ENCODE measurements around the gene FILIP1.
"Not testable (repeated sequence)": the region's sequence is repeated elsewhere in the genome, so short reads cannot be mapped to it uniquely, and the experiment has no call there.

The FILIP1 gene

DNA sequence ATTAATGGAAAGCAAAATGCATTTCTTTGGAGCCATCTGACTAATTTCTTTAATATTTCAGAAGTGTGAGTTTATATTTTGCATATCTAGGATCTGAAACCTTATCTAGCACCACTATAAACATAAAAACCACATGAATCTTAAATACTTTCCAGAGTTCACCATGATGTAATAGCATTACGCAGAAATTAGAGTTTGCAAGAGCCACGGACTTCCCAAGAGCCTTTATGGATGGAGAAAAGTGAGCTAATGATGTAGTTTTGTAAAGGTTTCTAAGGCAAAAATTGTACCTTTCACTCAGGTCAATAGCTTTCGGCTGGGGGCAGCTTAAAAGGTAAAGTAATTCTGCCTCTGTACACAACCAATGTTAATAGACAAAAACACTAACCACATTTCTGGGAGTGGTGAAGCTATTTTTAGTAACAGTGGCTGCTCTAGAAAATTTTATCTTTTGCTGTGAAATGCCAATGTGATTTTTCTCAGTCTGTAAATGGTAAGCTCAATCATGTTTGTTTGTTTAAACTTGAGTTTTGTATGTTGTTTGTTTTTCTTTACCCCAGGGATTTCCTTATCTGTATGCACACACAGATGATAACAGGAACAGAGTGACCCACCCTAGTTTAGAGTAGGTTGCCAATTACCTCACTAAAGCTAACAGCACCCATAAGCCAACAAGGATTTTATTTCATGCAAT lies 80.5 kb downstream of the FILIP1 start:
- TF ChIP-seq EZH2phosphoT487 (IDR thresholded peaks at IDR 0.05; ENCODE audit: low read depth), result no peak
- TF ChIP-seq, protein P1, sequence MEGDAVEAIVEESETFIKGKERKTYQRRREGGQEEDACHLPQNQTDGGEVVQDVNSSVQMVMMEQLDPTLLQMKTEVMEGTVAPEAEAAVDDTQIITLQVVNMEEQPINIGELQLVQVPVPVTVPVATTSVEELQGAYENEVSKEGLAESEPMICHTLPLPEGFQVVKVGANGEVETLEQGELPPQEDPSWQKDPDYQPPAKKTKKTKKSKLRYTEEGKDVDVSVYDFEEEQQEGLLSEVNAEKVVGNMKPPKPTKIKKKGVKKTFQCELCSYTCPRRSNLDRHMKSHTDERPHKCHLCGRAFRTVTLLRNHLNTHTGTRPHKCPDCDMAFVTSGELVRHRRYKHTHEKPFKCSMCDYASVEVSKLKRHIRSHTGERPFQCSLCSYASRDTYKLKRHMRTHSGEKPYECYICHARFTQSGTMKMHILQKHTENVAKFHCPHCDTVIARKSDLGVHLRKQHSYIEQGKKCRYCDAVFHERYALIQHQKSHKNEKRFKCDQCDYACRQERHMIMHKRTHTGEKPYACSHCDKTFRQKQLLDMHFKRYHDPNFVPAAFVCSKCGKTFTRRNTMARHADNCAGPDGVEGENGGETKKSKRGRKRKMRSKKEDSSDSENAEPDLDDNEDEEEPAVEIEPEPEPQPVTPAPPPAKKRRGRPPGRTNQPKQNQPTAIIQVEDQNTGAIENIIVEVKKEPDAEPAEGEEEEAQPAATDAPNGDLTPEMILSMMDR (IDR thresholded peaks at IDR 0.05; ENCODE audit: low read depth, low read length), result no peak
- Histone ChIP-seq H3K4me1 (ENCODE audit: low read length) (no peaks in the 10 kb centered on the region), H3K9me3 (ENCODE audit: insufficient read depth, low read length) (0 out of 2 replicates have a peak, but pooled peaks cover 3% of the 10 kb centered on the region), H3K4me2 (ENCODE audit: low read length) (no peak overlapping the region), H3K4me3 (ENCODE audit: low read length) (no peak overlapping the region), H3K9ac (ENCODE audit: low read length) (no peak overlapping the region), H3K79me2 (ENCODE audit: low read length) (no peaks in the 10 kb centered on the region), H3K36me3 (replicated peaks; ENCODE audit: low read depth, low read length) (peaks cover 2% of the 10 kb centered on the region), H3K27ac (ENCODE audit: low read length) (no peak overlapping the region), H3K27me3 (ENCODE audit: low read depth, low read length) (no peaks in the 10 kb centered on the region), H4K20me1 (ENCODE audit: insufficient read depth, low read length) (no peaks in the 10 kb centered on the region), H2AFZ (ENCODE audit: low read depth, low read length) (no peak overlapping the region)

DNA sequence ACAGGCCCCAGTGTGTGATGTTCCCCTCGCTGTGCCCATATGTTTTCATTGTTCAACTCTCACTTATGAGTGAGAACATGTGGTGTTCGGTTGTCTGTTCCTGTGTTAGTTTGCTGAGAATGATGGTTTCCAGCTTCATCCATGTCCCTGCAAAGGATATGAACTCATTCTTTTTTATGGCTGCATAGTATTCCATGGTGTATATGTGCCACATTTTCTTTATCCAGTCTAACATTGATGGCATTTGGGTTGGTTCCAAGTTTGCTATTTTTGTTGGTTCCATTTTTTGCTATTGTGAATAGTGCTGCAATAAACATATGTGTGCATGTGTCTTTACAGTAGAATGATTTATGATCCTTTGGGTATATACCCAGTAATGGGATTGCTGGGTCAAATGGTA lies 83.0 kb downstream of the FILIP1 start:
- not testable (repeated sequence) for H3K27ac ChIP-seq (ENCODE audit: low read length); H3K27me3 ChIP-seq (ENCODE audit: low read depth, low read length); H2AFZ ChIP-seq (ENCODE audit: low read depth, low read length); H3K36me3 ChIP-seq (replicated peaks; ENCODE audit: low read depth, low read length); H3K9me3 ChIP-seq (ENCODE audit: insufficient read depth, low read length); H3K4me2 ChIP-seq (ENCODE audit: low read length); H3K4me1 ChIP-seq (ENCODE audit: low read length); H3K79me2 ChIP-seq (ENCODE audit: low read length); H3K9ac ChIP-seq (ENCODE audit: low read length); H4K20me1 ChIP-seq (ENCODE audit: insufficient read depth, low read length); H3K4me3 ChIP-seq (ENCODE audit: low read length)

- H2AFZ ChIP-seq (ENCODE audit: low read depth, low read length), result no peak overlapping the region
- H3K4me3 ChIP-seq (ENCODE audit: low read length), result no peak overlapping the region
- TF ChIP-seq EZH2phosphoT487 (IDR thresholded peaks at IDR 0.05; ENCODE audit: low read depth), result no peak
- TF ChIP-seq, protein P1 (IDR thresholded peaks at IDR 0.05; ENCODE audit: low read depth, low read length), result no peak
- H3K9ac ChIP-seq (ENCODE audit: low read length), result no peak overlapping the region
- H3K27me3 ChIP-seq (ENCODE audit: low read depth, low read length), result no peaks in the 10 kb centered on the region
- 0 out of 2 replicates have a peak, but pooled peaks cover 3% of the 10 kb centered on the region for H3K9me3 ChIP-seq (ENCODE audit: insufficient read depth, low read length)
- no peaks in the 10 kb centered on the region for H4K20me1 ChIP-seq (ENCODE audit: insufficient read depth, low read length)
- H3K4me1 ChIP-seq (ENCODE audit: low read length), result no peaks in the 10 kb centered on the region
- H3K27ac ChIP-seq (ENCODE audit: low read length), result no peak overlapping the region
- peaks cover 2% of the 10 kb centered on the region for H3K36me3 ChIP-seq (replicated peaks; ENCODE audit: low read depth, low read length)
- no peak overlapping the region for H3K4me2 ChIP-seq (ENCODE audit: low read length)
- H3K79me2 ChIP-seq (ENCODE audit: low read length), result no peaks in the 10 kb centered on the region
These were observed 83.7 kb downstream of the FILIP1 start for GRCh38 chr6:75409928-75410327.

DNA sequence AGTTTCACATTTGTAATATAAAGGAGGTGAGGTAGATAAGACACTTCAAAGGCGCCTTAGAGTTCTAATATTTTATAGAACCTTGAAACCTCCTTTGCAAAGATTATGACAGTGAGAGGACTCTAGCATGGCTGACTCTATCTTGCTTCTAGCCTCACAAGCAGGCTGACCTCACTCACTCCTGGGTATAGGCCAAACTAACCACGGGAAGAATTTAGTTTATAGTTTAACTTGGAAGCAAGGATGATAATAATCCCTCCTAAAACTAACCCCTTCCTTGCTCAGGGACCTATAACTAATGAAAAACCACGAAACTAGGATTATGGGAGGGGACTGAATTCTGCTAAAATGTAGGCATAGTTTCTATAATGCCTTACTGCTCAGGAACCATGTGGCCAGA lies 84.3 kb downstream of the FILIP1 start:
- 0 out of 2 replicates have a peak, but pooled peaks cover 3% of the 10 kb centered on the region for H3K9me3 ChIP-seq (ENCODE audit: insufficient read depth, low read length)
- no peaks in the 10 kb centered on the region for H4K20me1 ChIP-seq (ENCODE audit: insufficient read depth, low read length)
- no peak overlapping the region for H2AFZ ChIP-seq (ENCODE audit: low read depth, low read length)
- peaks cover 2% of the 10 kb centered on the region for H3K36me3 ChIP-seq (replicated peaks; ENCODE audit: low read depth, low read length)
- H3K9ac ChIP-seq (ENCODE audit: low read length), result no peak overlapping the region
- no peak overlapping the region for H3K4me3 ChIP-seq (ENCODE audit: low read length)
- TF ChIP-seq, protein P1 (IDR thresholded peaks at IDR 0.05; ENCODE audit: low read depth, low read length), result no peak
- TF ChIP-seq EZH2phosphoT487 (IDR thresholded peaks at IDR 0.05; ENCODE audit: low read depth), result no peak
- no peak overlapping the region for H3K27ac ChIP-seq (ENCODE audit: low read length)
- no peak overlapping the region for H3K4me2 ChIP-seq (ENCODE audit: low read length)
- no peaks in the 10 kb centered on the region for H3K79me2 ChIP-seq (ENCODE audit: low read length)
- no peaks in the 10 kb centered on the region for H3K27me3 ChIP-seq (ENCODE audit: low read depth, low read length)
- no peaks in the 10 kb centered on the region for H3K4me1 ChIP-seq (ENCODE audit: low read length)

Measured in OCI-LY3 (cell line).